Astrocyte (in vitro differentiated cells and primary cell): ENCODE data around the gene DGKQ. TPM values are rescaled to one million over a fixed set of nuclear protein-coding genes. Genes with fewer than 3 reads are reported as not detected.

Experiments used
- DNase-seq: peaks from one replicate; pipeline ENCODE4 v3.0.0-alpha.2; 2010; ENCODE audit warnings: low read depth
- FAIRE-seq: peaks from 2 replicates; lab custom pipeline; 2011; peaks lifted over from hg19 to GRCh38; lab: Jason Lieb, UNC
- H2AFZ ChIP-seq: 2 replicates; pipeline ENCODE4 v1.6.0; 2012; ENCODE audit warnings: low read depth, low read length, inconsistent platforms
- H3K27ac ChIP-seq: 2 replicates; pipeline ENCODE4 v1.5.1; 2011; ENCODE audit warnings: low read depth, low read length, inconsistent platforms
- H3K27me3 ChIP-seq: 2 replicates; pipeline ENCODE4 v1.6.0; 2011; ENCODE audit warnings: low read length, inconsistent platforms; ENCODE audit not compliant: insufficient read depth
- H3K36me3 ChIP-seq: 2 replicates; pipeline ENCODE4 v1.5.1; 2011; ENCODE audit warnings: low read length, inconsistent platforms; ENCODE audit not compliant: insufficient read depth
- H3K4me1 ChIP-seq: 2 replicates; pipeline ENCODE4 v1.5.1; 2011; ENCODE audit warnings: low read length, inconsistent platforms; ENCODE audit not compliant: insufficient read depth
- H3K4me2 ChIP-seq: 2 replicates; pipeline ENCODE4 v1.6.0; 2012; ENCODE audit warnings: low read length, inconsistent platforms
- H3K4me3 ChIP-seq: 2 replicates; pipeline ENCODE4 v1.5.1; 2011; ENCODE audit warnings: low read depth, mild to moderate bottlenecking, low read length, inconsistent platforms; ENCODE audit not compliant: insufficient read depth
- H3K79me2 ChIP-seq: 2 replicates; pipeline ENCODE4 v1.6.0; 2012; ENCODE audit warnings: mild to moderate bottlenecking, low read length, inconsistent platforms; ENCODE audit not compliant: insufficient read depth
- H3K9ac ChIP-seq: 2 replicates; pipeline ENCODE4 v1.6.0; 2012; ENCODE audit warnings: mild to moderate bottlenecking, low read length, inconsistent platforms
- H3K9me3 ChIP-seq: 2 replicates; pipeline ENCODE4 v1.5.1; 2012; ENCODE audit warnings: low read depth, mild to moderate bottlenecking, low read length, inconsistent platforms; ENCODE audit not compliant: insufficient read depth
- H4K20me1 ChIP-seq: 2 replicates; pipeline ENCODE4 v1.6.0; 2012; ENCODE audit warnings: low read length, inconsistent platforms; ENCODE audit not compliant: insufficient read depth
- H3K27ac Mint-ChIP-seq: one replicate; pipeline ENCODE4 v1.8.0; 2021; ENCODE audit warnings: mild to moderate bottlenecking, mixed read lengths; ENCODE audit not compliant: unreplicated experiment
- H3K27me3 Mint-ChIP-seq: one replicate; pipeline ENCODE4 v1.8.0; 2021; ENCODE audit warnings: low read depth, mixed read lengths; ENCODE audit not compliant: unreplicated experiment
- H3K36me3 Mint-ChIP-seq: one replicate; pipeline ENCODE4 v1.8.0; 2021; ENCODE audit warnings: low read depth, mixed read lengths; ENCODE audit not compliant: unreplicated experiment
- H3K4me1 Mint-ChIP-seq: one replicate; pipeline ENCODE4 v1.8.0; 2021; ENCODE audit warnings: low read depth, mixed read lengths; ENCODE audit not compliant: unreplicated experiment
- H3K4me3 Mint-ChIP-seq: one replicate; pipeline ENCODE4 v1.8.0; 2021; ENCODE audit warnings: mild to moderate bottlenecking, moderate library complexity, mixed read lengths; ENCODE audit not compliant: unreplicated experiment
- H3K9me3 Mint-ChIP-seq: one replicate; pipeline ENCODE4 v1.8.0; 2021; ENCODE audit warnings: mild to moderate bottlenecking, mixed read lengths; ENCODE audit not compliant: unreplicated experiment
- CTCF ChIP-seq: IDR thresholded peaks from 2 replicates; pipeline ENCODE4 v1.5.1; 2011; ENCODE audit warnings: low read depth, mild to moderate bottlenecking, inconsistent platforms, low read length, moderate library complexity; ENCODE audit not compliant: insufficient read depth
- EZH2 ChIP-seq: IDR thresholded peaks from 2 replicates; pipeline ENCODE4 v1.6.1; 2012; ENCODE audit warnings: mild to moderate bottlenecking, low read length, inconsistent platforms; ENCODE audit not compliant: insufficient read depth
- total RNA-seq: library from RNA; stranded (reverse); gene quantifications from 2 replicates; pipeline ENCODE4 v1.2.1, GENCODE V29; 2021

The DGKQ gene
- total RNA-seq, 1 donor from 2014 or later = 19.0 TPM

GRCh38 chr4:1003271-1004070 is 30.1 kb upstream of the DGKQ start:
- H3K4me3 ChIP-seq = no peak overlapping the region
- no peaks in the 10 kb centered on the region for H3K9me3 ChIP-seq
- Mint-ChIP-seq H3K27me3 (peaks cover 43% of the 10 kb centered on the region), H3K27ac (no peak overlapping the region), H3K4me3 (no peak overlapping the region), H3K4me1 (peaks cover 2% of the 10 kb centered on the region), H3K9me3 (peaks cover 6% of the 10 kb centered on the region), H3K36me3 (peaks cover 6% of the 10 kb centered on the region)
- peaks cover 30% of the 10 kb centered on the region for H3K27me3 ChIP-seq
- H3K9ac ChIP-seq = no peak overlapping the region
- H3K79me2 ChIP-seq = no peaks in the 10 kb centered on the region
- DNase-seq (no peak), FAIRE-seq (no peak)
- no peak overlapping the region for H2AFZ ChIP-seq
- no peak overlapping the region for H3K27ac ChIP-seq
- no peaks in the 10 kb centered on the region for H3K4me1 ChIP-seq
- H3K36me3 ChIP-seq = no peaks in the 10 kb centered on the region
- H4K20me1 ChIP-seq = peaks cover 3% of the 10 kb centered on the region
- H3K4me2 ChIP-seq = no peak overlapping the region
- TF ChIP-seq EZH2 (no peak), CTCF (no peak)

- FAIRE-seq = no peak
- TF ChIP-seq CTCF (no peak), EZH2 (peak; percentile 80)
- Histone ChIP-seq H3K4me2 (no peak overlapping the region), H3K27me3 (peaks cover 31% of the 10 kb centered on the region), H3K27ac (no peak overlapping the region), H3K4me1 (no peaks in the 10 kb centered on the region), H3K4me3 (no peak overlapping the region), H3K36me3 (no peaks in the 10 kb centered on the region), H3K79me2 (no peaks in the 10 kb centered on the region), H4K20me1 (peaks cover 8% of the 10 kb centered on the region), H3K9ac (no peak overlapping the region), H3K9me3 (no peaks in the 10 kb centered on the region), H2AFZ (no peak overlapping the region)
- no peak overlapping the region for H3K27ac Mint-ChIP-seq
- H3K27me3 Mint-ChIP-seq = peaks cover 36% of the 10 kb centered on the region
- H3K4me3 Mint-ChIP-seq = no peak overlapping the region
- peaks cover 4% of the 10 kb centered on the region for H3K36me3 Mint-ChIP-seq
- H3K9me3 Mint-ChIP-seq = peaks cover 6% of the 10 kb centered on the region
- no peak for DNase-seq
- peaks cover 2% of the 10 kb centered on the region for H3K4me1 Mint-ChIP-seq
Measured at GRCh38 chr4:1002631-1003251, 29.4 kb upstream of the DGKQ start.
